GM18520 (cell line): ENCODE measurements around the gene CLECL1.
"Not testable (repeated sequence)": the region's sequence is repeated elsewhere in the genome, so short reads cannot be mapped to it uniquely, and the experiment has no call there.

Source experiments
- ATAC-seq: cut with Tn5 transposase; IDR thresholded peaks from one replicate; pipeline ENCODE4 v1.9.1; 2021; ENCODE audit not compliant: unreplicated experiment

Gene CLECL1

GRCh38 chr12:9752145-9752933, 19.4 kb upstream of the CLECL1 start:
- no peak for ATAC-seq

GRCh38 chr12:9751204-9752144, 18.6 kb upstream of the CLECL1 start:
- no peak for ATAC-seq

GRCh38 chr12:9750276-9751203, 17.6 kb upstream of the CLECL1 start:
- no peak for ATAC-seq

DNA sequence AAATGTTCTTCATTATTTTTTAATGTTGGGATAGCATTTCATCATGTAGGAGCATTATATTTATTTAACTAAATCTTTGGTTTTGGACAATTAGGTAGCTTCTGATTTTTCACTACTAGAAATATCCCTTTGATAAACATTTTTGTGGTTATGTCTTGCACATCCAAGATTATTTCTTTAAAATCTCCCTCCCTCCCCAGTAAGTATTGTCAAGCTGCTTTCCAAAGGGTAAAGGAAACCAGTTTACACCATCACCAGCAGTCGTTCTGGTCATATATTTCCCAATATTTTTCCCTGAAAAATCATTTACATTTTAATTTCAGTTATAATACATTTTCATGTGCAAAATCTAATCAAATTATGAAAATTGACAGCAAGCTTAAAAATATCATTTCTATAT, 16.7 kb upstream of the CLECL1 start:
- no peak for ATAC-seq

DNA sequence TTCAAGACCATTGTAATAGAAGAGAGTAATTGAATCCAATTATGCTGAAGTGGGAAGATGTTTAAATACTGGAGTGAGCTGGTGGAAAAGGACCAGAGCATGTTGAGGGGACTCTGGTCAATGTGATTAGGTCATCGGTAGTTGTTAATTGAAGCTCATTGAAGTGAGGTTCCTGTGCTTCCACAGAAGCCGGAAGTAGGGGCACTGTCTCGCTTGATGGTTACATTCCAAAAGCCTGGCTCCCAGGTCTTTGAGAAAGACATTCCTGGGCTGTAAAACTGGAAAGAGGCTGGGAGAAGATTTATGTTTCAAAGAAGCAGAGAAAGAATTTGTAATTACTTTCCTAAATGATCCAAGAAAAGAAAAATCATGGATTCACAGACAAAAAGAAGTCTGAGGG, 12.3 kb upstream of the CLECL1 start:
- no peak for ATAC-seq

- peak; percentile 35 for ATAC-seq
These were observed 9.8 kb upstream of the CLECL1 start for GRCh38 chr12:9742661-9743060.

DNA sequence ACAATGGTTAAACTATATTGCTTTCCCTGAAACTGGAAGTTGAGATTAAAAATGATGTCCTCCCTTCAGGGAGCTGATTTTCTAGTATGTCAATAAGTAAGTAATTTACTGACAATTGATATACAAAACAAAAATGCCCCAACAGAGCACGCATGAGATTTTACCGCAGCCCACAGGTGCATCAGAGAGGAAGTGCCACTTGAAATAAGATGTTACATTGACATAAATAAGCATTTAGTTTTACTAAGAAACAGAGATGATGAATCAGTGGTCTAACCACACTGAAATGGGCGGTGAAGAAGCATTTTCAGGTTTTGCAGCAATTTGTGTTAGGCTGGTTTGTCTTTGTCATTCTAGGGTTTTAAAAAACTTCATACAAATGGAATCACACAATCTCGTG, 8.8 kb upstream of the CLECL1 start:
- peak; percentile 69 for ATAC-seq

DNA sequence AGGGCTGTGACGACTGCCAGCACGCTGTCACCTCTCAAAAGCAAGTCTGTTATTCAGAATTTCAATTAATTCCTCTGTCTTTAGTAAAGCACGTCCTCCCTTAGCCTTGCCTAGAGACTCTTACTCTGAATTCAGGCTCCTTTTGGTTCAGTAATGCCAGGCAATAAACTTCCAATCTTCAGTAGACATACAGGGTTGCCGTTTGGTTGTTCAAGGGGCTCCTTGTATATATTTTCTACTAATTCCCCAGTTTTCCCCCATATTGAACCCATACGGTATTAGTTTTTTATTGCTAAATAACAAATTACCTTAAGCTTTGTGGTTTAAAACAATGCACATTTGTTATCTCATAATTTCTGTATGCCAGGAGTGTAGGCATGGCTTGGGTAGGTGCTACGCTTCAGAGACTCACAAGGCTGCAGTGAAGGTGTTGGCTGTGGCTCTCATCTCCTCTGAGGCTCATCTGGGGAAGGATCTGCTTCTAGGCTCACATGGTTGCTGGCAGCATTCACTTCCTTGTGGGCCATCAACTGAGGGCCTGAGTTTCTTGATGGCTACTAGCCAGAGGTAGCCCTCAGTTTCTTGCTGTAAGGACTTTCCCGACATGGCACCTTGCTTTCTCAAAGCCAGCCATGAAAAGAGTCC, 7.3 kb upstream of the CLECL1 start:
- no peak for ATAC-seq

GRCh38 chr12:9739404-9740105, 6.7 kb upstream of the CLECL1 start:
- not testable (repeated sequence) for ATAC-seq

- not testable (repeated sequence) for ATAC-seq
These were observed 6.0 kb upstream of the CLECL1 start for GRCh38 chr12:9738905-9739304.

GRCh38 chr12:9736936-9737705, 4.2 kb upstream of the CLECL1 start:
- no peak for ATAC-seq

DNA sequence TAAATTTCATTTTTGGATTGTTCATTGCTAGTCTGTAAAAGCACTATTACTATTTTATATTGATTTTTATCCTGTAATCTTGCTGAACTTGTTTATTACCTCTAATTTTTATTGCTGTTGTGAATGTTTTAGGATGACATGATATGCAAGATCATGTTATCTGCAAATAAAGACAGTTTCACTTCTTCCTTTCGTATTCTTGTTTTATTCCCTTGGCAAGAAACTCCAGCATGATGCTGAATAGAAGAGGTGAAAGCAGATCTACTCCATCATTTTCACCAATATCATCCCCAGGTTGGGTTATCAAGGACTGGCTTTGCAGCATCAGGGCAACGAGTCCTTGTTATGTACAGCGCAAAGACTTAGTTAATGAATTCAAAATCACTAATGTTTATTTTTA, 2.7 kb upstream of the CLECL1 start:
- no peak for ATAC-seq

DNA sequence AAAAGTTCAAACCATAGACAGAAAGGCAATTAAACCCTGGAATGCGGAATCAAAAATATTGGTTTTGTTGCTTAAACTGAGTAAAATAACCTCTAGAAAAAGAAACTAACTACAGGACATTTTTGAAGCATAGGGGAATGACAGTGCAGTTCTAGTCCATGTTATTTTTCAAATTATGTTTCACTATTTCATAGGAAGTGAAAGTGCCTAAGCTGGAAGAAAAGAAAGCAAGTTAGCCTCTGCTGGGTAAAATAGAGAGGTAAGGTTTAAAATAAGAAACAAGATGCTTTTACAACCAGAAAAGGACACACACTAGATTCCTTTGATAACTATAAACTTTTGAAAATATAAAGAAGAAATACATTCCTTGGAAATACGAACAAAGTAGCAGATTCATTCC, 1.1 kb downstream of the CLECL1 start:
- no peak for ATAC-seq

- ATAC-seq: no peak
These were observed 1.5 kb downstream of the CLECL1 start for GRCh38 chr12:9731393-9731792.

- ATAC-seq: no peak
These were observed 2.3 kb downstream of the CLECL1 start for GRCh38 chr12:9730591-9730990.

DNA sequence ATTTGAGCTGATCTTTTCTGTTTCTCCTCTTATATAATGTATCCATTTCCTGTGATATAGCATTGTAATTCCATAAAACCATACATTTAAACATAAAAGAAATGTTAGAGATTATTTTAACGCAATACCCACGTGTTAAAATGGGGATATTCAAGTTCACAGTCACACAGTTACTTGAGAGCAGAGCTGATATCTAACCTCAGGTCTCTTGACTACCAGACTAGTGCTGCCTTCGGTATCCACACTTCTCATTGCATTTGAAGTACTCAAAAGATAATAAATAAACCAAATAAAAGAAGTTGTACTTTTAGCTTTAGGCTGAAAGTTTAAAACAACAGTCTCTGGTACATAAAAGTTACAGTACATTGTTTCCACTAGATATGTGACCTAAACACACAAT, 2.9 kb downstream of the CLECL1 start:
- no peak for ATAC-seq

DNA sequence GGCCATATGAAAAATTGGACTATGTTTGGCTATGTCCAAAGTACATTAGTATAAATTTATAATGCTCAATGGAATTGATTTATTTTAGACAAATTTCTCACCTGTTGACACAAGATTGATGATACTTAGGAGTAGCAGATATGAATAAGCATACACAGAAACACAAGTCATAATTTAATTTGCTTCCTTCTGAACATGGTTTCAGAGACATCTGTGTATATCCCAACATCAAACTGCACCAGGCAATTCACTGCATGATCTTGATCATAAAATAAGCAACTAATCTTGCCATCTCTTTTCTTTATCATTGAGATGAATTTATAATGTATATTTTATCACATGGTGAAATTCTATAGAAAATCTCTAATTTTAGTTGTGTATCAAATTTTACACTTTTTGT, 3.8 kb downstream of the CLECL1 start:
- ATAC-seq: no peak

DNA sequence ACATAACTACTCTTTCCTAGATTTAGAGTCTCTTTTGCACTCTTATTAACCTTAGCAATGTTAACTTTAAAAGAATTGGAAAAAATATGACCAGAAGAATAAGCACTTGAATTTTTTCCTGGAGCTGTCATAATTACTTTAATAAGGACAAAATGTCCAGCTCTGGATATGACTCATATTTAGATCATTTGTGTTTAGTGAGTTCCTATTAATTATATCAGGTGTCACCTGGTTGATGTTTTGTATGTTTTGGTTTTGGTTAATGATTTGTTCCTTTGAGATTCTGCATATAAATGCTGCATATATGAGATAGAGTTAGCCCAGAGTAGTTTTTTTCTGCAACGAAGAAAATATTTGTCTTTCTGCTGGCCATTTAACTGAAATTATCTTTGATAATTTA, 5.1 kb downstream of the CLECL1 start:
- ATAC-seq: no peak

- no peak for ATAC-seq
These were observed 7.6 kb downstream of the CLECL1 start for GRCh38 chr12:9725213-9725870.
